K562 (cell line): ENCODE measurements around the gene ABCB9. TPM values are rescaled to one million over a fixed set of nuclear protein-coding genes. Genes with fewer than 3 reads are reported as not detected.
A peak's percentile ranks its signal among the peaks of the same experiment; 100 is the strongest.

Experiments used
- BCOR ChIP-seq: fragments of 450-650 bp; IDR thresholded peaks from 2 replicates; pipeline ENCODE4 v1.6.1; 2016
- CTCF ChIP-seq, 3 experiments: IDR thresholded peaks in 2 of 3; conservative IDR thresholded peaks in 1 of 3; 2 replicates each; pipeline ENCODE4 v1.5.1; 2011 to 2012; ENCODE audit warnings: low read length in 3 of 3, mild to moderate bottlenecking in 3 of 3, control low read depth in 2 of 3, improper control_type of control experiment in 1 of 3, inconsistent platforms in 1 of 3, low read depth in 1 of 3, mixed read lengths in 1 of 3, moderate library complexity in 1 of 3; ENCODE audit not compliant: insufficient read depth in 2 of 3
- FOXK1 ChIP-seq: sonication (generic); formaldehyde crosslinking; IDR thresholded peaks from 2 replicates; pipeline ENCODE4 v1.8.0; 2022; ENCODE audit warnings: missing genetic modification reagents, mild to moderate bottlenecking, borderline replicate concordance
- ILK ChIP-seq: fragments of 450-650 bp; IDR thresholded peaks from 2 replicates; pipeline ENCODE4 v1.6.1; 2016; ENCODE audit warnings: missing genetic modification characterization, low read depth, mild to moderate bottlenecking, missing compliant biosample characterization, moderate library complexity, borderline replicate concordance
- MAZ ChIP-seq, 2 experiments: fragments of 450-650 bp in 1 of 2; sonication (generic) in 1 of 2; formaldehyde crosslinking; IDR thresholded peaks in 1 of 2; conservative IDR thresholded peaks in 1 of 2; 2 replicates each; pipeline versions ENCODE4 v1.4.0 to v1.5.0; 2020; ENCODE audit warnings: mild to moderate bottlenecking in 1 of 2, missing genetic modification reagents in 1 of 2
- MYBL2 ChIP-seq, 2 experiments: fragments of 450-650 bp in 1 of 2; sonication (generic) in 1 of 2; formaldehyde crosslinking in 1 of 2; IDR thresholded peaks; 2 replicates each; pipeline versions ENCODE4 v1.6.1 to v1.8.1; 2017 to 2022; ENCODE audit warnings: borderline replicate concordance in 1 of 2, inconsistent platforms in 1 of 2, low read depth in 1 of 2, mild to moderate bottlenecking in 1 of 2, missing genetic modification reagents in 1 of 2, moderate library complexity in 1 of 2
- RAD21 ChIP-seq, 2 experiments: fragments of 250-450 bp in 1 of 2; fragments of 450-650 bp in 1 of 2; sonication (Bioruptor Pico) in 1 of 2; formaldehyde crosslinking in 1 of 2; IDR thresholded peaks in 1 of 2; conservative IDR thresholded peaks in 1 of 2; 2 replicates each; pipeline versions ENCODE4 v1.4.0 to v1.8.0; 2020 to 2022; ENCODE audit warnings: mild to moderate bottlenecking in 2 of 2, moderate library complexity in 1 of 2
- RBM17 ChIP-seq: fragments of 200-400 bp; formaldehyde crosslinking; IDR thresholded peaks from 2 replicates; pipeline ENCODE4 v1.6.1; 2017; ENCODE audit warnings: low read depth, mild to moderate bottlenecking, low read length, borderline replicate concordance
- TEAD1 ChIP-seq, 2 experiments: fragments of 450-650 bp in 1 of 2; sonication (generic) in 1 of 2; formaldehyde crosslinking; IDR thresholded peaks; 2 replicates each; pipeline versions ENCODE4 v1.4.0 to v1.8.0; 2020 to 2022; ENCODE audit warnings: mild to moderate bottlenecking in 2 of 2, missing genetic modification reagents in 1 of 2
- ZC3H11A ChIP-seq: IDR thresholded peaks from 2 replicates; pipeline ENCODE4 v1.6.1; 2012; ENCODE audit warnings: low read depth, low read length, improper control_type of control experiment
- polyA plus RNA-seq, 8 experiments: library from polyadenylated mRNA; depleted of rRNA in 4 of 8; stranded (reverse) in 5 of 8; unstranded in 3 of 8; fragments of >200 nt; fragmentation: Nextera tagmentation in 2 of 8; fragmentation: Illumina TruSeq in 1 of 8; extraction: Ambion mirVana in 2 of 8; extraction: Trizol in 1 of 8; gene quantifications; 2 replicates each; pipeline versions ENCODE4 v1.2.1 to v1.2.3, GENCODE V29; 2011 to 2014; ENCODE audit warnings: inconsistent platforms in 1 of 8, missing spikeins in 1 of 8
- total RNA-seq, 7 experiments: library from RNA; depleted of rRNA in 6 of 7; stranded (reverse); fragments of >200 nt in 6 of 7; fragmentation: Illumina TruSeq in 2 of 7; extraction: Trizol in 2 of 7; gene quantifications; 2 replicates each; pipeline versions ENCODE4 v1.2.1 to v1.2.3, GENCODE V29; 2011 to 2021; ENCODE audit warnings: low replicate concordance in 1 of 7
- TF ChIP-seq, protein P1 (sequence below): sonication (generic); formaldehyde crosslinking; IDR thresholded peaks from 2 replicates; pipeline ENCODE4 v1.8.1; 2023; ENCODE audit warnings: mild to moderate bottlenecking, missing genetic modification reagents
- TF ChIP-seq, protein P2 (sequence below): sonication (generic); formaldehyde crosslinking; IDR thresholded peaks from 2 replicates; pipeline ENCODE4 v1.8.0; 2022; ENCODE audit warnings: mild to moderate bottlenecking, missing genetic modification reagents

The ABCB9 gene
- total and polyA plus RNA-seq, 9 of the 15 experiments (the other 6 are each of a cell fraction or from before 2014, with no cell fraction given) = 0.20 to 12.6 (median 6.2) TPM

DNA sequence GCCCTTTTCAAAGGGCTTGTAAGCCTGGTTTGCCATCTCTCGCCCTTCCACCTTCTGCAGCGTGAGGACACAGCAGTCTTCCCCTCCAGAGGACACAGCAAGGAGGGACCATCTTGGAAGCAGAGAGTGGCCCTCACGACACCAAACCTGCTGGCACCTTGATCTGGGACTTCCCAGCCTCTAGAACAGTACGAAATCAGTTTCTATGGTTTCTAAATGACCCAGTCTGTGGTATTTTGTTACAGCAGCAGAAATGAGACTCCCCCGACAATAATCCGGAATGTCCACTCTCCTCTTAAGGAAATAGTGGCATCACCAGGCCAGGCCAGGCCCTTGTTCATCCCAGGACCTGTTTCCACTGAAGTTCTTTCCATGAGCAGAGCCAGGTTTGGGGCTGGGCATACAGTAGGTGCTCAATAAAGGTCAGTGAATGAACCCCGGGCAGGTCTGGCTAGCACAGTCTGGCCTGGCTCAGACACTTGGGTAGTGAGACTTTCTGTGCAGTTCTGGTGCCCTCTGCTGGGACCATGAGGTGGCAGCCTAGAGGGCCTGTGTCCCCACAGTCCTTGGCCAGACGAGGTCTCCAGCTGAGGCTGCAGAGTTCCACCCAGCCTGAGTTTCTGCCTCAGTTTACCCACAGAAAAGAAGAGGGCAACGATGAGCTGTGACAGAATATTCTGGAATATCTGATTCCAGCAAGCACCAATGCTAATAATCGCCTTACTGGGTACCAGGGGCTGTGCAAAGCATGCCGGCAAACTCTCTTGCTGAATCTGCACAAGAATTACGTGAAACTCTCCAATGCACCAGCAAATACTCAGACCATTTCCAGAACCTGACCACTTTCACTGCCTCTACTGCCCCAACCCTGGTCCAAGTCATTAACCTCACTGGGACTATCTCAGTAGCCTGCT is 14.0 kb downstream of the ABCB9 start (continued):
- peak; percentile 96 for TF ChIP-seq RAD21 (CRISPR knock-in tag; conservative IDR thresholded peaks at IDR 0.05 in 1 of 2, IDR thresholded peaks at IDR 0.05 in 1 of 2)
- TF ChIP-seq MYBL2 (IDR thresholded peaks at IDR 0.05; ENCODE audit: low read depth) = no peak
- TF ChIP-seq MYBL2 (CRISPR knock-in tag; IDR thresholded peaks at IDR 0.05; ENCODE audit: borderline replicate concordance) = no peak
- TF ChIP-seq TEAD1 (CRISPR knock-in tag; IDR thresholded peaks at IDR 0.05) = 0 out of 4 replicates have a peak, but pooled peaks of 1 of the 2 experiments have one; percentile 37
- no peak for TF ChIP-seq ILK (tag)
- no peak for TF ChIP-seq FOXK1 (CRISPR knock-in tag)
- TF ChIP-seq RBM17 = no peak
- TF ChIP-seq MAZ (CRISPR knock-in tag; conservative IDR thresholded peaks at IDR 0.05 in 1 of 2, IDR thresholded peaks at IDR 0.05 in 1 of 2) = peak in 1 of 2 experiments; percentile 53; a peak in 1 of 4 replicates
- TF ChIP-seq CTCF (IDR thresholded peaks at IDR 0.05 in 2 of 3, conservative IDR thresholded peaks at IDR 0.05 in 1 of 3; ENCODE audit: insufficient read depth in 2 of 3, low read depth in 1 of 3, low read length in 3 of 3) = peak; percentile 91 to 95 (median 95)
- TF ChIP-seq, protein P1, sequence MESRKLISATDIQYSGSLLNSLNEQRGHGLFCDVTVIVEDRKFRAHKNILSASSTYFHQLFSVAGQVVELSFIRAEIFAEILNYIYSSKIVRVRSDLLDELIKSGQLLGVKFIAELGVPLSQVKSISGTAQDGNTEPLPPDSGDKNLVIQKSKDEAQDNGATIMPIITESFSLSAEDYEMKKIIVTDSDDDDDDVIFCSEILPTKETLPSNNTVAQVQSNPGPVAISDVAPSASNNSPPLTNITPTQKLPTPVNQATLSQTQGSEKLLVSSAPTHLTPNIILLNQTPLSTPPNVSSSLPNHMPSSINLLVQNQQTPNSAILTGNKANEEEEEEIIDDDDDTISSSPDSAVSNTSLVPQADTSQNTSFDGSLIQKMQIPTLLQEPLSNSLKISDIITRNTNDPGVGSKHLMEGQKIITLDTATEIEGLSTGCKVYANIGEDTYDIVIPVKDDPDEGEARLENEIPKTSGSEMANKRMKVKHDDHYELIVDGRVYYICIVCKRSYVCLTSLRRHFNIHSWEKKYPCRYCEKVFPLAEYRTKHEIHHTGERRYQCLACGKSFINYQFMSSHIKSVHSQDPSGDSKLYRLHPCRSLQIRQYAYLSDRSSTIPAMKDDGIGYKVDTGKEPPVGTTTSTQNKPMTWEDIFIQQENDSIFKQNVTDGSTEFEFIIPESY (CRISPR knock-in tag) = no peak
- TF ChIP-seq BCOR = peak; percentile 50; the same call in 1 of the 2 replicates
- TF ChIP-seq, protein P2, sequence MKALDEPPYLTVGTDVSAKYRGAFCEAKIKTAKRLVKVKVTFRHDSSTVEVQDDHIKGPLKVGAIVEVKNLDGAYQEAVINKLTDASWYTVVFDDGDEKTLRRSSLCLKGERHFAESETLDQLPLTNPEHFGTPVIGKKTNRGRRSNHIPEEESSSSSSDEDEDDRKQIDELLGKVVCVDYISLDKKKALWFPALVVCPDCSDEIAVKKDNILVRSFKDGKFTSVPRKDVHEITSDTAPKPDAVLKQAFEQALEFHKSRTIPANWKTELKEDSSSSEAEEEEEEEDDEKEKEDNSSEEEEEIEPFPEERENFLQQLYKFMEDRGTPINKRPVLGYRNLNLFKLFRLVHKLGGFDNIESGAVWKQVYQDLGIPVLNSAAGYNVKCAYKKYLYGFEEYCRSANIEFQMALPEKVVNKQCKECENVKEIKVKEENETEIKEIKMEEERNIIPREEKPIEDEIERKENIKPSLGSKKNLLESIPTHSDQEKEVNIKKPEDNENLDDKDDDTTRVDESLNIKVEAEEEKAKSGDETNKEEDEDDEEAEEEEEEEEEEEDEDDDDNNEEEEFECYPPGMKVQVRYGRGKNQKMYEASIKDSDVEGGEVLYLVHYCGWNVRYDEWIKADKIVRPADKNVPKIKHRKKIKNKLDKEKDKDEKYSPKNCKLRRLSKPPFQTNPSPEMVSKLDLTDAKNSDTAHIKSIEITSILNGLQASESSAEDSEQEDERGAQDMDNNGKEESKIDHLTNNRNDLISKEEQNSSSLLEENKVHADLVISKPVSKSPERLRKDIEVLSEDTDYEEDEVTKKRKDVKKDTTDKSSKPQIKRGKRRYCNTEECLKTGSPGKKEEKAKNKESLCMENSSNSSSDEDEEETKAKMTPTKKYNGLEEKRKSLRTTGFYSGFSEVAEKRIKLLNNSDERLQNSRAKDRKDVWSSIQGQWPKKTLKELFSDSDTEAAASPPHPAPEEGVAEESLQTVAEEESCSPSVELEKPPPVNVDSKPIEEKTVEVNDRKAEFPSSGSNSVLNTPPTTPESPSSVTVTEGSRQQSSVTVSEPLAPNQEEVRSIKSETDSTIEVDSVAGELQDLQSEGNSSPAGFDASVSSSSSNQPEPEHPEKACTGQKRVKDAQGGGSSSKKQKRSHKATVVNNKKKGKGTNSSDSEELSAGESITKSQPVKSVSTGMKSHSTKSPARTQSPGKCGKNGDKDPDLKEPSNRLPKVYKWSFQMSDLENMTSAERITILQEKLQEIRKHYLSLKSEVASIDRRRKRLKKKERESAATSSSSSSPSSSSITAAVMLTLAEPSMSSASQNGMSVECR = peak; percentile 39; the same call in 1 of the 2 replicates
- TF ChIP-seq ZC3H11A = no peak
